NAMALWA (cell line): ENCODE measurements around the gene TMEM72.

ENCODE experiments used
- DNase-seq: peaks from one replicate; pipeline ENCODE4 v3.0.0-alpha.2; 2015; ENCODE audit warnings: low spot score

Gene TMEM72

DNA sequence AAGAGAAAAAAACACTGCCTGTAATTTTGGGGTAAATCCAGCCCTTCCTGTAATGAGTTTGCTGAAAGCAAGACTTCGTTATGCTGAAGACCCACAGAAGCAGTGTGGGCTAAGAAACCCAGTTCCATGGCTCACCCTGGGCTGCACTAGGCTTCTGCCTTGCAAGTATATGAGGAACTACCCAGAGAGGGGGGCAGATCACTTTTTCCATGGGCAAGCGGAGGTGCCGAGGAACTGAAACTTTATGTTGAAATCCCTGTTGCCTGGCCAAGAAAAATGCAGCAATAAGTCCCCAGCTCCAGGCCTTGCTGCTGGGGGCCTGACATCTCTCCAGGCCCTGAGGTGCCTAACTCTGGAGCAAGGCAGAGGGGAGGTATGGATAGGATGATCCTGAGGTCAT, 57.0 kb downstream of the TMEM72 start:
- peak; percentile 46 for DNase-seq

- no peak for DNase-seq
Measured at GRCh38 chr10:44968500-44969400, 57.6 kb downstream of the TMEM72 start.

GRCh38 chr10:44969854-44970253, 58.7 kb downstream of the TMEM72 start:
- DNase-seq: no peak

GRCh38 chr10:44970812-44971395, 59.8 kb downstream of the TMEM72 start:
- DNase-seq: no peak

GRCh38 chr10:44971434-44971833, 60.3 kb downstream of the TMEM72 start:
- DNase-seq: no peak

- DNase-seq: no peak
Measured at GRCh38 chr10:44971935-44972757, 61.0 kb downstream of the TMEM72 start.

DNA sequence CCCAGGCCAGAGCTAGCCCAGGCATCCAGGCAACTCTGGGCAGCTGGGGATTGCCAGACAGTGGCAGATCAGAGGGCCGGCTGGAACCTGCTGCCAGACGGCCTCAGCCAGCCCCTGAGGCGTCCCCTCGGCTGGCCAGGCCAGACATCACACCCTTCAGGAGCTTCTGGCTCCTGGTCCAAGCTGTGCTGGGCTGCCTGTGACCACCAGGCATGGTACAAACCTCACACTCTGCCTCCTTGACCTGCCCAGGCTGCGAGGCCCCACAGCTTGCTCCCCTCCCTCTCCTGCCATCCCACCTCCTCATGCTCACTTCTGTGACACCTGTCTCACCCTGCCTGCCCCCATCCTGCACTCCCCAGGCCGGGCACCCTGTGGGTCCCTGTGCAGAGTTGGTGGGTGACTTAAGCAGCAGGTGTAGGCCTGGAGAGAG, 61.8 kb downstream of the TMEM72 start:
- no peak for DNase-seq

DNA sequence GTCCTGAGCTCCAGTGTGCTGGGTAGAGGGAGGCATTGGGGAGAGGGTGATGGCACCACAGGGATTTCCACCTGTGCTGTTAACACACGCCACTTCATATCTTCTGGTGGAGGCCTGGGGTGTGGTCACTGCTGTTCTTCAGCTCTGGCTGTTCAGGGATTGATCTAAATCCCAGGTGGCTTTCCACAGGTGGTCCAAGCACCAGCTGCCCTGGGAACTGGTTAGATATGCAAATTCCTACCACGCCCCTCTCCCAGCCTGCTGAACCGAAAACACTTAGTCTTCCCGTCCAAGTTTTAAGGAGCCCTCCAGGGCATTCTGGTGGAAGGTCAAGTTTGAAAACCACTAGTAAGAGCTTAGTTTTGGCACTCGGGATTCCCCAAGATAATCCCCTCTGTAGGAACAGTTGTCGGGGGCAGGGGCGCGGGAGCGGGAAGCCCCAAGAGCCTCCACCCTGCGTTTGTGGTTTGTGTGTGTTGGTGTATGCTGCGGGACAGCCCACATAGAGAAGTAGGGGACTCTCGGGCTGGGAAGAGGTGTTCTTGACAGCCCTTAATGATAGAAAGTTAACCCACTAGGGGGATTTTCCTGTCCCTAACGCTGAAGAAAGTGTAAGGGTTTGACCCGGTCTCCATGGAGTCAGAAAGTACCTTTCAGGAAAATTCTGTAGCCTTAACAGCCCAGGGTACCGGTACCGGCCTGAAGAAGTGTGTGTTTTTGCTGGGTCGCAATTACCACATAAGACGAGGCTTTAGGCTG, 62.4 kb downstream of the TMEM72 start:
- peak; percentile 56 for DNase-seq

DNA sequence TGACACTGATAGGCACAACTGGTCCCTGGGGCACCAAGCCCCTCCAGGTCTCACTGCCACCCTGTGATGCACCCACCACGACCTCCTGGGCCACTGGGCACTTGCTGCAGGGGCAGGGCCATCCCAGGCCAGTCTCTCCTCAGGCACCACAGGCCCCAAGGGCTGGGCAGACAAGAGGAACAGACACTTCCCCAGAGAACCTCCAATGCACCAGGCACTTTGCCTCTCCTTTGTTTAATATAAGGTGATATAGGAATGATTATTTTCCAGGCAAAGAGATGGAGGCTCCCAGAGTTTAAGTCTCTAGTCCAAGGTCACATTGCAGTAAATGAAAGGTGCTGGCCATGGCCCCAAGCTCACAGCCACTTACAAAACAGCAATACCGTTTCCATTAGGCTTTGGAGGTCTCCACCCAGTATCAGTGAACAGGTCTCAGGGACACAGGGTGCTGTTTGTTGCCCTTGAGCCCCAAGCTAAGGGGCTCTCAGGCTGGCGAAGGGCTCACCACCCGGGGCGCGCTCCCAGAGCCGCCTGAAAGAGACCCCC, 63.0 kb downstream of the TMEM72 start:
- DNase-seq: no peak

DNA sequence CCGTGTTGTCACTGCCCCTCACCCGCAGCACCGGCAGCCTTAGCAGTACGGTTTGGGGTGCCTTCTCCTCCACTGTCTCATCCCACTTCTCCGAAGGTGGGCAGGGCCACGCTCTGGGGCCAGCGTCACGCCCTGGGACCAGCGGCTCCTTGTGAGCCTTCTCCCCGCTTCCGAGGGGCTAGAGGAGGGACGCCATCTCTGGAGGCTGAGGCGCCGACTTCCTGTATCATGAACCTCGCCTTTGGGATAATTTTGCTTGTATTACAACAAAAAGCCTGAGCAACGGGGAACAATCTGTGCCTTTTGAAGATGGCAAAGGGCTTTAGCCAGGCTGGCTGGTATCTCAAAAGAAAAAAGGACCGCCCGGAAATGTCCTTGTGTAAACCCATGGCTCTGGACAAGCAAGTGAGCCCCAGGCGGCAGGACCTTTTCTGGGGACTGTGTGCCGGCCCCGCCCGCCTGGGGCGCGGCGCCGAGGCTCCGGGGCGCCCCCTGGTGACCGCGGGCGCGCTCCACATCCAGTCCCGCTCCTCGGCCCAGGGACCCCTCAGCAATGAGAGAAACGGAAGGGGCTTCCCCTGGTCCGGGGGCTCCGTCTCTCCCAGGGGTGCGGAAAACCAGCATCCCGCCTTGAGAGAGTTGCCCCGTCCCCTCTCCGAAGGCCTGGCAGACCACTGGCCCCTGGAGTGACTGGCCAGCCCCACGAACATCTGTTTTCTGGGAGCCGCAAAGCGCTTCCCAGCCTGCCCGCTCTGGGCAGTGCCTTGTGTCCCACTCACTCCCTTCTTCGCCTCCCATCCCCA, 63.7 kb downstream of the TMEM72 start:
- peak; percentile 74 for DNase-seq

DNA sequence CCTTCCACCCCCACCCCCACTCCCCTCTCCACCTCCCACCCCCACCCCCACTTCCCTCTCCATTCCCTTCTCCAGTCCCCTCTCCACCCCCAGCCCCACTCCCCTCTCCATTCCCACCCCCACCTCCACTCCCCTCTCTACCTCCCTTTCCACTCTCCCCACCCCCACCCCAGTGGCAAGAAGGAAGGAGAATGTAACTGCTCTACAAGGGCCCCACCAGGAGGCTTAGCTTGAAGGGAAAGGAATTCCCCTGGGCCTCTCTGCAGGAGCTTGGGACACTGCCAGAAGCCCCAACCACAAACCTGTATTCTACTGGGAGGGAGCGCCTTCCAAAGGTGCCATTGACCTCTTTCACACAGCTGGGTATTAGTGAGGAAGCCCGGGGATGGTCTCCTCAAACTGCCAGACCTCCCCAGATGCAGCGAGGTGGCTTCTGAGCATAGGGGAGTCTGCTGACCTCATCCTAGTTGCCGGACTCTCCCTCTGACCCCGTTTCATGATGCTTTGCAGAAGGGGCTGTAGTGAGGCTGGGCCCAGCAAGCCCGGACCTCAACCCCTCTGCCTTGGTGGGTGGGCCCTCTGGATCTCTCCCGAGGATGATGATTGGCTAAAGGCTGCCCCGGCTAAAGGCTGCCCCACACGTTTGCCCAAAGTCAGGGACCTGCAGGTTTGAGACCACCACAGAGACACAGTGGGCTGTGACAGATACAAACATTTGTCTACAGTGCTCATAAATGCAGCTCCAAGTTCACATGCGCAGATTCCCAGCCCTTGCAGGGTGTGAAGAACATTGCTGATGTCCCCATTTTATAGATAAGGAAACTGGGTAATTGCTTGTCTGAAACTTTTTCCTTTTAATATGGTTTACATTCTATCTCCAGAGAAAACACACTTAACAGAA, 64.5 kb downstream of the TMEM72 start:
- no peak for DNase-seq

GRCh38 chr10:44976352-44977198, 65.4 kb downstream of the TMEM72 start:
- no peak for DNase-seq

- no peak for DNase-seq
Measured at GRCh38 chr10:44977287-44978212, 66.4 kb downstream of the TMEM72 start.

- no peak for DNase-seq
Measured at GRCh38 chr10:44978213-44978569, 67.1 kb downstream of the TMEM72 start.

DNA sequence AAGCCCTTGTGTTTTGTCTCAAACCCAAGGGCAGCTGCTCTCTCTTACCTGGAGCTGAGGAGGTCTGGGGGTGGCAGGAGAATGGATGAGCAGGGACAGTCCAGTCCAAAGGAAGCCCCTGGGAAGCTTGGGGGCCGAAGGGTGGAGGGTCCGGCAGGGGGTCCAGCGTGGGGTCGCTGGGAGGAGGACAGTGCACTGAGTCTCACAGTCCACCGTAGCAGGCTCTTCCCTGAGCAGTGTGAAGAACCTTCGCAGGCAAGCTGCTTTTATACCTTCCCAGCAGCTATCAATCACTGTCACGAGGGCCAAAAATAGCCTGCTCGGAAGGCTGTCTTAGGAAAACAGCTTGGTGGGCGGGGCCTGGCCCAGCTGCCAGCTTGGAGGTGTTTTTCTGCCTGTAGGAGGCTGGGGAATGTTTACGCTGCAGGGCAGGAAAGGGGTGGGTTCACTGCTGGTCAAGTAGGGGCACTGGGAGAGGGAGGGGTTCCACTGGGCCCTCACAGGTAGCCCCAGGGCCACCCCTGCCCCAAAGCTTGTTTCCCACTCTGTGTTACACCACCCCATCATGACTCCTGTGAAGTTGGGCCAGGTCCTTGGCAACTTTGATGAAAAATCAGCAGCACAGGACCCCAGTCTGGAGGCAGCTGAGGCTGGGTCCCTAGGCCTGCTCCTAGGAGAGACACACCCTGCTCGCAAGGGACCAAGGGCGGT, 67.6 kb downstream of the TMEM72 start, which contains the start of gene DEPP1:
Gene DEPP1 (minus strand): TSS at position 240 of the 711 bp plus-strand sequence. CDS start 779 bp downstream, outside the sequence.
- peak; percentile 61 for DNase-seq

DNA sequence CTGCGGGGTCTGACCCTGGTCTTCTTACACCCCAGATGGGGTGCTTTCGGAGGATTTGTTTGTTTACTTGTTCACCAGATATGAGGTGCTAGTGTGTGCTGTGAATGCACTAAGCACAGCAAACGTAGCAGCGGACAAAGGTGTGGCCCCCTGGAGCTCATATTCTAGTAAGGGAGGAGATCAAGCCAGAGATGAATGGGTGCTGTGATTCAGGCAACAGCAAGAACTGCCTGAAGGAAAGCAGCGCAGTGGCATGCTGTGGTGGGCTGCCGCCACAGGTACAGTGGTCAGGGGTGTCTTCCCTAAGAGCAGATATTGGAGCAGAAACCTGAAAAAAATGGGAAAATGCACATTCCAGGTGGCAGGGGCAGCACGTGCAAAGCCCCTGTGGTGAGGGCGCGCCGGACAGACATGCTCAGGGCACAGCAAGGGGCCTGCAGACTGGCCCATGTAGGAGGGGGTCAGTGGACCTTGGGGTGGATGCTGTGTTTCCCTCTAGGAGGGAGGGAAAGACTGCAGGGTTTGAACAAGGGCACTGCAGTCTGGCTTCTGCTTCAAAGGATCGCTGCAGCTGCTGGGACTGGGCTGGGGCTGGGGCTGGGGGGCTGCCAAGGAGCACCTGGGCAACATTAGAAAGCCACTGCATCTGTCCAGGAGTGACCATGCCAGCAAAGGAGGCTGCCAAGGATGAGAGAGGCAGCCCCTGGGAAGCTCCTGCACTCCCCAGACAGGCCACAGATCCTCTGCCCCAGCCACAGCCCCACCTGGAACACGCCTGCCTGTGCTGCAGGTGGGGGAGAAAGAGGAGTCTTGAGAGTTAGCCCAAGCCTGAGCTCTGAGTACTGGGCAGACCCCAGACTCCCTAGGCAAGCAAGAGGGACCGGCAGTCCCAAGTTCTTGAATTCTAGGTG, 68.4 kb downstream of the TMEM72 start:
- no peak for DNase-seq
